Right renal cortex interstitium (tissue), 3 donors: Measurements from ENCODE around the gene ZBTB25. TPM values are rescaled to one million over a fixed set of nuclear protein-coding genes. Genes with fewer than 3 reads are reported as not detected.

ENCODE experiments used
- DNase-seq, 3 donors: peaks; one replicate each; pipeline ENCODE4 v3.0.0-alpha.2; 2013; ENCODE audit warnings: low read depth in 3 of 3, low spot score in 2 of 3
- polyA plus RNA-seq, 3 donors: library from polyadenylated mRNA; unstranded; fragments of 120-200 nt; gene quantifications; one replicate each; pipeline ENCODE4 v1.2.1, GENCODE V29; 2013; ENCODE audit not compliant: insufficient read length in 3 of 3

Gene ZBTB25
- polyA plus RNA-seq, 3 donors = 7.4 to 8.3 (median 7.9) TPM

DNA sequence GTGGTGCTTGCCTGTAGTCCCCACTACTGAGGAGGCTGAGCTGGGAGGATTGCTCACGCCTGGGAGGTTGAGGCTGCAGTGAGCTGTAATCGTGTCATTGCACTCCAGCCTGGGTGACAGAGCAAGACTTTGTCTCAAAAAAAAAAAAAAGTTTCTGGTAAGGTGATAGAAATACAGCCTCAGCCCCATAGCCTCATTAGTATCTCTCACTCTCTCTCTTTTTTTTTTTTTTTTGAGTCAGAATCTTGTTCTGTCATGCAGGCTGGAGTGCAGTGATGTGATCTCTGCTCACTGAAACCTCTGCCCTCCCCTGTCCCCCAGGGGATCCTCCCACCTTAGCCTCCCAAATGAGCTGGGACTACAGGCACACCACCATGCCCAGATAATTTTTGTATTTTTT lies 96.3 kb downstream of the ZBTB25 start:
- DNase-seq = no peak

DNA sequence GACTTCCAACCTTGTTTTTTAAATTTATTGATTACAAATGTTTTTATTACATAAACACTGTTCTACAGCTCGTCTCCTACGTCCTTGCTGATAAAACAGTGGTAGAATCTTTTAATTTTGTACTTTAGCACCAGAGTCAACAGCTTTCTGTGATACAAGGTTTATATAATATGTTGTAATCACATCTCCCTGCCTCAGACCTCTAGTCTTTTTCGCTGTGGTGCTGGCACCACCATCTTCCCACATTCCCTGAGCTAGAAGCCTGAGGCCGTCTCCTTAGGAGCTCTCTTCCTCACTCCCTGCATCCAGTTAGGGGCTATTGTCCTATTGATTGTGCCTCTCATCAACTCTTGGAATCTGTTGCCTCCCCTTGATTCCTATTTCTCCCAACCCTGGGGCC lies 98.3 kb downstream of the ZBTB25 start:
- DNase-seq = no peak

- no peak for DNase-seq
These were observed 101.7 kb downstream of the ZBTB25 start for GRCh38 chr14:64401949-64402348.

GRCh38 chr14:64400829-64401459 lies 102.7 kb downstream of the ZBTB25 start:
- no peak for DNase-seq

Other genes starting within 250 kb of the ZBTB25 start
- under 1 TPM; 0.74 to 0.96 (median 0.82) TPM for gene ESR2, start 209.5 kb downstream of the ZBTB25 start, polyA plus RNA-seq
- gene MTHFD1, start 115.5 kb downstream of the ZBTB25 start, polyA plus RNA-seq = 10 to 100 TPM; 74.3 to 93.6 (median 86.1) TPM
- 1 to 10 TPM; 5.2 to 9.3 (median 7.2) TPM for gene AKAP5, start 38.3 kb downstream of the ZBTB25 start, polyA plus RNA-seq
- 10 to 100 TPM; 63.9 to 73.6 (median 68.1) TPM for gene ZBTB1, start 932 bp upstream of the ZBTB25 start, polyA plus RNA-seq
- 10 to 100 TPM; 16.9 to 21.8 (median 19.4) TPM for gene HSPA2, start 36.9 kb upstream of the ZBTB25 start, polyA plus RNA-seq
- gene PPP1R36, start 46.1 kb upstream of the ZBTB25 start, polyA plus RNA-seq = 1 to 10 TPM in 2 of 3 donors, under 1 TPM in 1; 0.79 to 1.1 (median 1.0) TPM
- 10 to 100 TPM; 84.6 to 90.3 (median 89.6) TPM for gene PLEKHG3, start 200.6 kb upstream of the ZBTB25 start, polyA plus RNA-seq